Immature natural killer cell (primary cell): ENCODE data around the gene EIF3J. TPM values are rescaled to one million over a fixed set of nuclear protein-coding genes. Genes with fewer than 3 reads are reported as not detected.
"Not testable (repeated sequence)": the region's sequence is repeated elsewhere in the genome, so short reads cannot be mapped to it uniquely, and the experiment has no call there.

Experiments used
- DNase-seq, 3 donors: peaks; one replicate each; pipeline ENCODE4 v3.0.0; 2022; ENCODE audit warnings: mixed read lengths in 1 of 3
- H3K27ac Mint-ChIP-seq, 6 donors: one replicate each; pipeline ENCODE4 v1.8.0; 2020; ENCODE audit warnings: mixed read lengths in 6 of 6, mild to moderate bottlenecking in 5 of 6, inconsistent platforms in 4 of 6, moderate library complexity in 3 of 6
- H3K27me3 Mint-ChIP-seq, 3 donors: one replicate each; pipeline ENCODE4 v1.8.0; 2020 to 2021; ENCODE audit warnings: low read depth in 3 of 3, mild to moderate bottlenecking in 3 of 3, mixed read lengths in 3 of 3, moderate library complexity in 3 of 3, inconsistent platforms in 1 of 3
- H3K36me3 Mint-ChIP-seq, 3 donors: one replicate each; pipeline ENCODE4 v1.8.0; 2020; ENCODE audit warnings: mixed read lengths in 3 of 3, inconsistent platforms in 2 of 3, mild to moderate bottlenecking in 2 of 3
- H3K4me1 Mint-ChIP-seq, 2 donors: one replicate each; pipeline ENCODE4 v1.8.0; 2020; ENCODE audit warnings: inconsistent platforms in 2 of 2, mild to moderate bottlenecking in 2 of 2, mixed read lengths in 2 of 2, moderate library complexity in 1 of 2
- H3K4me3 Mint-ChIP-seq, 5 donors: one replicate each; pipeline ENCODE4 v1.8.0; 2020; ENCODE audit warnings: mild to moderate bottlenecking in 5 of 5, mixed read lengths in 5 of 5, inconsistent platforms in 3 of 5, moderate library complexity in 3 of 5
- H3K9me3 Mint-ChIP-seq, 6 donors: one replicate each; pipeline ENCODE4 v1.8.0; 2020; ENCODE audit warnings: mild to moderate bottlenecking in 6 of 6, mixed read lengths in 6 of 6, inconsistent platforms in 4 of 6, moderate library complexity in 3 of 6
- polyA plus RNA-seq, 3 donors: library from polyadenylated mRNA; unstranded; fragments of 300-500 nt; fragmentation: Illumina TruSeq; gene quantifications; one replicate each; pipeline ENCODE4 v1.2.3, GENCODE V29; 2021

EIF3J gene
- polyA plus RNA-seq, 3 donors from 2014 or later, result 16.8 to 21.0 (median 19.4) TPM

- Mint-ChIP-seq H3K4me1 (peaks cover 24 to 59% of the 10 kb centered on the region in 2 donors), H3K27me3 (no peaks in the 10 kb centered on the region), H3K36me3 (peaks cover 0 to 16% (median 8%) of the 10 kb centered on the region in 3 donors), H3K27ac (peak overlapping the region in 4 of 6 donors; percentile 27 to 71 (median 41)), H3K4me3 (no peak overlapping the region), H3K9me3 (no peaks in the 10 kb centered on the region)
- peak; percentile 21 to 41 (median 25) for DNase-seq
Observed at GRCh38 chr15:44550256-44550655, 13.3 kb downstream of the EIF3J start.

- peaks cover 3 to 19% (median 12%) of the 10 kb centered on the region in 3 donors for H3K36me3 Mint-ChIP-seq
- peaks cover 21 to 58% of the 10 kb centered on the region in 2 donors for H3K4me1 Mint-ChIP-seq
- no peaks in the 10 kb centered on the region for H3K9me3 Mint-ChIP-seq
- no peak for DNase-seq
- no peak overlapping the region for H3K4me3 Mint-ChIP-seq
- no peaks in the 10 kb centered on the region for H3K27me3 Mint-ChIP-seq
- H3K27ac Mint-ChIP-seq, result peak overlapping the region in 4 of 6 donors; percentile 27 to 71 (median 48)
Observed at GRCh38 chr15:44550734-44551133, 13.8 kb downstream of the EIF3J start.

- Mint-ChIP-seq H3K27me3 (no peaks in the 10 kb centered on the region), H3K36me3 (peaks cover 6 to 30% (median 30%) of the 10 kb centered on the region in 3 donors), H3K4me3 (no peak overlapping the region), H3K9me3 (no peaks in the 10 kb centered on the region), H3K4me1 (peaks cover 0 to 27% of the 10 kb centered on the region in 2 donors), H3K27ac (peak overlapping the region in 2 of 6 donors; percentile 30 to 70)
- DNase-seq, result no peak
Observed at GRCh38 chr15:44554934-44555723, 18.2 kb downstream of the EIF3J start.

- DNase-seq, result not testable (repeated sequence)
Observed at GRCh38 chr15:44560926-44561325, 24.0 kb downstream of the EIF3J start.

GRCh38 chr15:44565387-44566154 lies 28.6 kb downstream of the EIF3J start:
- peaks cover 12 to 31% (median 19%) of the 10 kb centered on the region in 3 donors for H3K36me3 Mint-ChIP-seq
- DNase-seq, result no peak
- peak overlapping the region in 2 of 6 donors; percentile 46 to 64 for H3K27ac Mint-ChIP-seq
- H3K27me3 Mint-ChIP-seq, result peaks cover 0 to 2% (median 0%) of the 10 kb centered on the region in 3 donors
- H3K4me3 Mint-ChIP-seq, result no peak overlapping the region
- H3K9me3 Mint-ChIP-seq, result no peaks in the 10 kb centered on the region
- peaks cover 0 to 2% of the 10 kb centered on the region in 2 donors for H3K4me1 Mint-ChIP-seq

More at GRCh38 chr15:44560926-44561325, 24.0 kb downstream of the EIF3J start:
- peak overlapping the region; percentile 38 to 74 (median 47) for H3K27ac Mint-ChIP-seq
- not testable (repeated sequence) for H3K4me1 Mint-ChIP-seq, H3K4me3 Mint-ChIP-seq, H3K9me3 Mint-ChIP-seq, H3K27me3 Mint-ChIP-seq
- H3K36me3 Mint-ChIP-seq, result peaks cover 9 to 39% (median 22%) of the 10 kb centered on the region in 3 donors

GRCh38 chr15:44566155-44566540 lies 29.2 kb downstream of the EIF3J start:
- peaks cover 0 to 2% (median 0%) of the 10 kb centered on the region in 3 donors for H3K27me3 Mint-ChIP-seq
- no peak for DNase-seq
- H3K4me1 Mint-ChIP-seq, result no peaks in the 10 kb centered on the region
- H3K36me3 Mint-ChIP-seq, result peaks cover 16 to 27% (median 19%) of the 10 kb centered on the region in 3 donors
- H3K9me3 Mint-ChIP-seq, result no peaks in the 10 kb centered on the region
- peak overlapping the region in 2 of 6 donors; percentile 19 to 46 for H3K27ac Mint-ChIP-seq
- H3K4me3 Mint-ChIP-seq, result no peak overlapping the region

- Mint-ChIP-seq H3K36me3 (peaks cover 16 to 33% (median 16%) of the 10 kb centered on the region in 3 donors), H3K4me3 (no peak overlapping the region), H3K27me3 (peaks cover 0 to 2% (median 0%) of the 10 kb centered on the region in 3 donors), H3K27ac (peak overlapping the region in 3 of 6 donors; percentile 20 to 58 (median 34)), H3K4me1 (no peaks in the 10 kb centered on the region), H3K9me3 (no peaks in the 10 kb centered on the region)
- DNase-seq, result no peak
Observed at GRCh38 chr15:44568338-44568737, 31.4 kb downstream of the EIF3J start.

GRCh38 chr15:44569316-44569715 lies 32.4 kb downstream of the EIF3J start:
- H3K36me3 Mint-ChIP-seq, result peaks cover 15 to 32% (median 16%) of the 10 kb centered on the region in 3 donors

GRCh38 chr15:44570361-44570760 lies 33.4 kb downstream of the EIF3J start:
- peak overlapping the region in 3 of 6 donors; percentile 40 to 66 (median 49) for H3K27ac Mint-ChIP-seq
- no peaks in the 10 kb centered on the region for H3K27me3 Mint-ChIP-seq
- no peaks in the 10 kb centered on the region for H3K9me3 Mint-ChIP-seq

More at GRCh38 chr15:44569316-44569715, 32.4 kb downstream of the EIF3J start:
- no peaks in the 10 kb centered on the region for H3K9me3 Mint-ChIP-seq
- H3K27me3 Mint-ChIP-seq, result peaks cover 0 to 2% (median 0%) of the 10 kb centered on the region in 3 donors
- no peak for DNase-seq
- no peak overlapping the region for H3K4me3 Mint-ChIP-seq
- peak overlapping the region in 2 of 6 donors; percentile 13 to 14 for H3K27ac Mint-ChIP-seq
- H3K4me1 Mint-ChIP-seq, result no peaks in the 10 kb centered on the region

GRCh38 chr15:44573386-44573785 lies 36.4 kb downstream of the EIF3J start:
- Mint-ChIP-seq H3K4me3 (no peak overlapping the region), H3K27ac (no peak overlapping the region), H3K36me3 (peaks cover 4 to 20% (median 11%) of the 10 kb centered on the region in 3 donors), H3K9me3 (no peaks in the 10 kb centered on the region), H3K4me1 (peaks cover 5 to 15% of the 10 kb centered on the region in 2 donors), H3K27me3 (peaks cover 0 to 2% (median under 1%) of the 10 kb centered on the region in 3 donors)
- no peak for DNase-seq

More at GRCh38 chr15:44570361-44570760, 33.4 kb downstream of the EIF3J start:
- peaks cover 11 to 32% (median 16%) of the 10 kb centered on the region in 3 donors for H3K36me3 Mint-ChIP-seq
- no peak for DNase-seq
- H3K4me1 Mint-ChIP-seq, result peaks cover 0 to 7% of the 10 kb centered on the region in 2 donors
- no peak overlapping the region for H3K4me3 Mint-ChIP-seq

GRCh38 chr15:44574734-44575133 lies 37.8 kb downstream of the EIF3J start:
- Mint-ChIP-seq H3K27me3 (peaks cover 0 to 4% (median 3%) of the 10 kb centered on the region in 3 donors), H3K4me3 (no peak overlapping the region), H3K9me3 (no peaks in the 10 kb centered on the region), H3K27ac (peak overlapping the region in 5 of 6 donors; percentile 22 to 79 (median 31)), H3K4me1 (peaks cover 12 to 22% of the 10 kb centered on the region in 2 donors), H3K36me3 (peaks cover 4 to 20% (median 13%) of the 10 kb centered on the region in 3 donors)
- no peak for DNase-seq

GRCh38 chr15:44580105-44580504 lies 43.2 kb downstream of the EIF3J start:
- Mint-ChIP-seq H3K27me3 (peaks cover 0 to 4% (median 3%) of the 10 kb centered on the region in 3 donors), H3K9me3 (no peaks in the 10 kb centered on the region), H3K36me3 (peaks cover 8 to 29% (median 13%) of the 10 kb centered on the region in 3 donors), H3K4me1 (peaks cover 12 to 29% of the 10 kb centered on the region in 2 donors), H3K4me3 (no peak overlapping the region), H3K27ac (no peak overlapping the region)
- no peak for DNase-seq

- peak overlapping the region in 2 of 6 donors; percentile 29 to 71 for H3K27ac Mint-ChIP-seq
- no peak overlapping the region for H3K4me3 Mint-ChIP-seq
Observed at GRCh38 chr15:44584162-44584749, 47.3 kb downstream of the EIF3J start.

More at GRCh38 chr15:44584162-44584749, 47.3 kb downstream of the EIF3J start:
- Mint-ChIP-seq H3K27me3 (no peaks in the 10 kb centered on the region), H3K36me3 (peaks cover 12 to 42% (median 15%) of the 10 kb centered on the region in 3 donors), H3K9me3 (no peaks in the 10 kb centered on the region), H3K4me1 (peaks cover 1 to 11% of the 10 kb centered on the region in 2 donors)
- peak in 2 of 3 donors; percentile 19 to 37 for DNase-seq
